ENCODE measurements around the gene DPYSL4. TPM values are rescaled to one million over a fixed set of nuclear protein-coding genes. Genes with fewer than 3 reads are reported as not detected.

Gene DPYSL4
- total and polyA plus RNA-seq, 2 of the 13 experiments (the other 11 are each of a cell fraction or from before 2014, with no cell fraction given), result 0.84 to 1.2 TPM

- TF ChIP-seq ZBTB43 (CRISPR knock-in tag; conservative IDR thresholded peaks at IDR 0.05), result 0 out of 2 replicates have a peak, but pooled peaks have one; percentile 29
- no peak for TF ChIP-seq SP1 (IDR thresholded peaks at IDR 0.05)
- TF ChIP-seq SP1 (CRISPR knock-in tag; IDR thresholded peaks at IDR 0.05), result peak; percentile 22; the same call in 1 of the 2 replicates
- TF ChIP-seq E2F1 (CRISPR knock-in tag; IDR thresholded peaks at IDR 0.05), result no peak
- 0 out of 2 replicates have a peak, but pooled peaks have one; percentile 60 for TF ChIP-seq NKX3-1 (CRISPR knock-in tag; IDR thresholded peaks at IDR 0.05)
- no peak for TF ChIP-seq REXO4 (CRISPR knock-in tag; IDR thresholded peaks at IDR 0.05; ENCODE audit: borderline replicate concordance)
- TF ChIP-seq ZNF574 (CRISPR knock-in tag; IDR thresholded peaks at IDR 0.05), result 0 out of 2 replicates have a peak, but pooled peaks have one; percentile 9
- TF ChIP-seq HOXA5 (CRISPR knock-in tag; IDR thresholded peaks at IDR 0.05), result 0 out of 2 replicates have a peak, but pooled peaks have one; percentile 26
- TF ChIP-seq RFXAP (CRISPR knock-in tag; IDR thresholded peaks at IDR 0.05; ENCODE audit: borderline replicate concordance), result no peak
- peak; percentile 48; the same call in 1 of the 2 replicates for TF ChIP-seq CSRNP1 (CRISPR knock-in tag; IDR thresholded peaks at IDR 0.05)
- TF ChIP-seq TGIF2 (CRISPR knock-in tag; IDR thresholded peaks at IDR 0.05), result no peak
- TF ChIP-seq ARNT2 (CRISPR knock-in tag; IDR thresholded peaks at IDR 0.05; ENCODE audit: low read depth), result 0 out of 2 replicates have a peak, but pooled peaks have one; percentile 30
- TF ChIP-seq SNRNP70 (IDR thresholded peaks at IDR 0.05; ENCODE audit: low read depth, low read length), result no peak
- TF ChIP-seq ZNF839 (CRISPR knock-in tag; IDR thresholded peaks at IDR 0.05; ENCODE audit: borderline replicate concordance), result no peak
- peak; percentile 22; the same call in 1 of the 2 replicates for TF ChIP-seq ZGPAT (CRISPR knock-in tag; IDR thresholded peaks at IDR 0.05)
- TF ChIP-seq NR0B2 (CRISPR knock-in tag; IDR thresholded peaks at IDR 0.05), result no peak; the same call in 1 of the 2 replicates
These were observed 904 bp upstream of the DPYSL4 start (continued) for GRCh38 chr10:132185601-132186487.
